Endothelial cell (in vitro differentiated cells): ENCODE results near the gene PTGS2. TPM values are rescaled to one million over a fixed set of nuclear protein-coding genes. Genes with fewer than 3 reads are reported as not detected.

Source experiments
- DNase-seq: peaks from one replicate; pipeline ENCODE4 v3.0.0; 2021; ENCODE audit warnings: low spot score
- H3K27ac Mint-ChIP-seq: one replicate; pipeline ENCODE4 v1.8.0; 2021; ENCODE audit warnings: mixed read lengths, inconsistent platforms; ENCODE audit not compliant: unreplicated experiment
- H3K27me3 Mint-ChIP-seq: one replicate; pipeline ENCODE4 v1.8.0; 2021; ENCODE audit warnings: mild to moderate bottlenecking, moderate library complexity, mixed read lengths, inconsistent platforms; ENCODE audit not compliant: unreplicated experiment
- H3K36me3 Mint-ChIP-seq: one replicate; pipeline ENCODE4 v1.8.0; 2021; ENCODE audit warnings: mild to moderate bottlenecking, low read depth, mixed read lengths, inconsistent platforms; ENCODE audit not compliant: unreplicated experiment
- H3K4me1 Mint-ChIP-seq: one replicate; pipeline ENCODE4 v1.8.0; 2021; ENCODE audit warnings: mild to moderate bottlenecking, mixed read lengths, inconsistent platforms; ENCODE audit not compliant: unreplicated experiment
- H3K4me3 Mint-ChIP-seq: one replicate; pipeline ENCODE4 v1.8.0; 2021; ENCODE audit warnings: mild to moderate bottlenecking, mixed read lengths, inconsistent platforms; ENCODE audit not compliant: unreplicated experiment
- H3K9me3 Mint-ChIP-seq: one replicate; pipeline ENCODE4 v1.8.0; 2021; ENCODE audit warnings: mixed read lengths, inconsistent platforms; ENCODE audit not compliant: unreplicated experiment
- total RNA-seq: library from RNA; stranded (reverse); fragmentation: NEBNext Ultra II Directional; extraction: Animal tissue kit (Norgen Biotek cat#: 25700); gene quantifications from one replicate; pipeline ENCODE4 v1.2.1, GENCODE V29; 2021; ENCODE audit not compliant: unreplicated experiment
- TF ChIP-seq, protein P1 (sequence below): fragments of 200-600 bp; sonication (generic); IDR thresholded peaks from one replicate; pipeline ENCODE4 v1.5.0; 2021; ENCODE audit warnings: antibody characterized with exemption; ENCODE audit not compliant: unreplicated experiment

The PTGS2 gene
- total RNA-seq, 1 donor from 2014 or later: 22.2 TPM

DNA sequence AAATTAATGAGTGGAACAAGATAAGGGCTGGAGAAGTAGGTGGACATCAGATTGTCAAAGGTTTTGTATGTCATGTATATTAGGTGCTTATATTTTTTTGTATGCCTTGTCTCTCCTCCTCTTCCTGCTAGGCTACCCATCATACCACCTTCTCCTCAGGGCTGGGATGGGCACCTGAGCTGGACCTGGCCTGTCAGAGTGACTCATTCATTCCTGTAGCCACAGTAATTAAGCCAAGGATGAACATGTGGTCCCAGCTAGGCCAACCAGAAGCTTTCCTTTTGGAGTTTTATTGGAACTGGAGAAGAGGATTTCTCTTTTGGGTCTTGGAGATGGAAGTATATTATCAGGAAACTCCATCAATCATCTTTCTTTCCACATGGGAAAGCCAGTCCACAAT lies 21.2 kb downstream of the PTGS2 start:
- TF ChIP-seq, protein P1, sequence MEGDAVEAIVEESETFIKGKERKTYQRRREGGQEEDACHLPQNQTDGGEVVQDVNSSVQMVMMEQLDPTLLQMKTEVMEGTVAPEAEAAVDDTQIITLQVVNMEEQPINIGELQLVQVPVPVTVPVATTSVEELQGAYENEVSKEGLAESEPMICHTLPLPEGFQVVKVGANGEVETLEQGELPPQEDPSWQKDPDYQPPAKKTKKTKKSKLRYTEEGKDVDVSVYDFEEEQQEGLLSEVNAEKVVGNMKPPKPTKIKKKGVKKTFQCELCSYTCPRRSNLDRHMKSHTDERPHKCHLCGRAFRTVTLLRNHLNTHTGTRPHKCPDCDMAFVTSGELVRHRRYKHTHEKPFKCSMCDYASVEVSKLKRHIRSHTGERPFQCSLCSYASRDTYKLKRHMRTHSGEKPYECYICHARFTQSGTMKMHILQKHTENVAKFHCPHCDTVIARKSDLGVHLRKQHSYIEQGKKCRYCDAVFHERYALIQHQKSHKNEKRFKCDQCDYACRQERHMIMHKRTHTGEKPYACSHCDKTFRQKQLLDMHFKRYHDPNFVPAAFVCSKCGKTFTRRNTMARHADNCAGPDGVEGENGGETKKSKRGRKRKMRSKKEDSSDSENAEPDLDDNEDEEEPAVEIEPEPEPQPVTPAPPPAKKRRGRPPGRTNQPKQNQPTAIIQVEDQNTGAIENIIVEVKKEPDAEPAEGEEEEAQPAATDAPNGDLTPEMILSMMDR: no peak
- DNase-seq: no peak
- H3K9me3 Mint-ChIP-seq: no peaks in the 10 kb centered on the region
- no peaks in the 10 kb centered on the region for H3K27me3 Mint-ChIP-seq
- no peaks in the 10 kb centered on the region for H3K36me3 Mint-ChIP-seq
- H3K27ac Mint-ChIP-seq: no peak overlapping the region
- no peak overlapping the region for H3K4me3 Mint-ChIP-seq
- peaks cover 5% of the 10 kb centered on the region for H3K4me1 Mint-ChIP-seq

DNA sequence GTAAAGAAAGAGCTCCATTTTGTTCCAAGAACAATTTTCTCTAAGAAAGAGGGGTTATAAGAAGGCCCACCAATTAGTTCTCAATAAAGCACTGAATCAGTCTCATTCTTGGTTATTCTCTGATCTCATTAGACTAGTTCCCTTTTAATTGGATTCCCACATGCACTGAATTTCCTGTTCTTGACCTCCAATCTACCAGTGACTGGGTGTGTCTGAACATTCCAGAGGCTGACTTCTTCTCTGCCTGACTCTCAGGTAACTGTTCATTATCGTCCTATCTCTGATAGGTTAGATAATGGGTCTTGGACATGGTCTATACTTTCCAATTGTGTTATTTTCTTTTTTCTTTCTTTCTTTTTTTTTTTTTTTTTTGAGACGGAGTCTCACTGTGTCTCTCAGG lies 22.7 kb downstream of the PTGS2 start:
- TF ChIP-seq, protein P1: no peak
- H3K36me3 Mint-ChIP-seq: no peaks in the 10 kb centered on the region
- H3K4me1 Mint-ChIP-seq: peaks cover 7% of the 10 kb centered on the region
- no peak for DNase-seq
- H3K27ac Mint-ChIP-seq: no peak overlapping the region
- H3K4me3 Mint-ChIP-seq: no peak overlapping the region
- no peaks in the 10 kb centered on the region for H3K27me3 Mint-ChIP-seq
- no peaks in the 10 kb centered on the region for H3K9me3 Mint-ChIP-seq

DNA sequence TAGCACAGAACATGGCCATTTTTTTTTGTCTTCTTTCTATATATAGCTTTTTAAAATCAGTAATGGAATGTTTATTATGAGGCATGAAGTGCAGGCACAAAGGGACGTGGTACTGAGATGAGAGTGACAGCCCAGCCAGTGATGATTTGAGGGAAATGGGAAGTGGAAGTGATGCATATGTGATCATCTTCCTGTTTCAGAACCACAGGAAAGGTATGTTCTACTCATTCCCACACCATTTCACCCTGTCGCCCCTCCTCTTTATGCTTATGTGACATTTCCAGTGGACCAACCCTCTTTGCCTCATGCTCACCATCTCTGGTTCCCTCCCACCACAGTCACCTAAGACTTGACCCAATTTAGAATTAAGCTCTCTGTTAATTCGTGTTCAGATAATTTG lies 24.3 kb downstream of the PTGS2 start:
- TF ChIP-seq, protein P1: no peak
- Mint-ChIP-seq H3K36me3 (no peaks in the 10 kb centered on the region), H3K4me1 (peaks cover 10% of the 10 kb centered on the region), H3K27me3 (no peaks in the 10 kb centered on the region), H3K4me3 (no peak overlapping the region), H3K27ac (no peak overlapping the region), H3K9me3 (no peaks in the 10 kb centered on the region)
- no peak for DNase-seq

DNA sequence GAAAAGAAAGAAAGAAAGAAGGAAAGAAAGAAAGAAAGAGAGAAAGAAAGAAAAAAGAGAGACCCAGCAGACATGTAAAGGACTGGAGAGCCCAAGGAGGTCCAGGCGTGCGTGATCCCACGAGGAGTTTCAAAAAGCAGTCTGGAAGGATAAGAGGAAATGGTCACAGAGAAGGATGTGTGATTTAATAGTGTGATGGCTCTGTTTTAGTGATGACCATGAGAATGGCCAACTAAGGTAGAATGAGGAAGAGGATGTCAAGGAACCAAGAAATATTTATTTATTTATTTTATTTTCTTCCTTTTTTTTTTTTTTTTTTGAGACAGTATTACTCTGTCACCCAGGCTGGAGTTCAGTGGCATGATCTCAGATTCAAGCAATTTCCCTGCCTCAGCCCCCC lies 25.5 kb downstream of the PTGS2 start:
- peaks cover 10% of the 10 kb centered on the region for H3K4me1 Mint-ChIP-seq
- peaks cover 1% of the 10 kb centered on the region for H3K27me3 Mint-ChIP-seq
- no peak overlapping the region for H3K27ac Mint-ChIP-seq
- TF ChIP-seq, protein P1: no peak
- DNase-seq: no peak
- H3K4me3 Mint-ChIP-seq: no peak overlapping the region
- no peaks in the 10 kb centered on the region for H3K9me3 Mint-ChIP-seq
- H3K36me3 Mint-ChIP-seq: no peaks in the 10 kb centered on the region

DNA sequence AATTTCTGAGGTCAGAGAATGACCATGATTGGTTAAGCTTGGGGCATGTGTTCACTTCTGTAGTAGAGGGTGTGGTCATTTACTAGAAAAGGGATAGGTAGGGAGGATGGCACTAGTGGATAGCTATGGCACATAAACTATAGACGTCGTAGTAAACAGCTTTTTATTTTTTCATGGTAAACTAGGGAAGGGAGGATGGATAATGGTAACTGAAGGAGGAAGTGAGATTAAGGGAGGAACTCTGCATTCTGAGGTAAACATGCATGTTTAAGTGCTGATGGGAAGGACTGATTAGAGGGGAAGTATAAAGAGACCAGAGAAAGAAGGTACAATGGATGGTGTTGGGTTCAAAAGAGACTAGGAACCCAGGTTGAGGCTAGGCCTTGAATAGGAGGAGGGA lies 26.9 kb downstream of the PTGS2 start:
- TF ChIP-seq, protein P1: no peak
- no peak overlapping the region for H3K4me3 Mint-ChIP-seq

More for the DNA sequence above, 26.9 kb downstream of the PTGS2 start:
- H3K27me3 Mint-ChIP-seq: peaks cover 1% of the 10 kb centered on the region
- no peak for DNase-seq
- no peaks in the 10 kb centered on the region for H3K9me3 Mint-ChIP-seq
- H3K4me1 Mint-ChIP-seq: peaks cover 10% of the 10 kb centered on the region
- no peaks in the 10 kb centered on the region for H3K36me3 Mint-ChIP-seq
- H3K27ac Mint-ChIP-seq: peak overlapping the region; percentile 26
